Measurements from ENCODE around the gene ZNF445. TPM values are rescaled to one million over a fixed set of nuclear protein-coding genes. Genes with fewer than 3 reads are reported as not detected.

The ZNF445 gene
- total RNA-seq, 2 donors from 2014 or later, result 11.5 to 14.6 TPM

- Histone ChIP-seq H3K9me3 (no peaks in the 10 kb centered on the region), H3K27ac (no peak overlapping the region), H3K36me3 (peaks cover 3% of the 10 kb centered on the region), H3K4me3 (no peak overlapping the region), H3K9ac (ENCODE audit: low read depth in 2 of 2, low read length in 2 of 2) (no peak overlapping the region), H3K27me3 (no peaks in the 10 kb centered on the region), H3K4me1 (no peaks in the 10 kb centered on the region)
- no peak for DNase-seq
- TF ChIP-seq, protein P1, sequence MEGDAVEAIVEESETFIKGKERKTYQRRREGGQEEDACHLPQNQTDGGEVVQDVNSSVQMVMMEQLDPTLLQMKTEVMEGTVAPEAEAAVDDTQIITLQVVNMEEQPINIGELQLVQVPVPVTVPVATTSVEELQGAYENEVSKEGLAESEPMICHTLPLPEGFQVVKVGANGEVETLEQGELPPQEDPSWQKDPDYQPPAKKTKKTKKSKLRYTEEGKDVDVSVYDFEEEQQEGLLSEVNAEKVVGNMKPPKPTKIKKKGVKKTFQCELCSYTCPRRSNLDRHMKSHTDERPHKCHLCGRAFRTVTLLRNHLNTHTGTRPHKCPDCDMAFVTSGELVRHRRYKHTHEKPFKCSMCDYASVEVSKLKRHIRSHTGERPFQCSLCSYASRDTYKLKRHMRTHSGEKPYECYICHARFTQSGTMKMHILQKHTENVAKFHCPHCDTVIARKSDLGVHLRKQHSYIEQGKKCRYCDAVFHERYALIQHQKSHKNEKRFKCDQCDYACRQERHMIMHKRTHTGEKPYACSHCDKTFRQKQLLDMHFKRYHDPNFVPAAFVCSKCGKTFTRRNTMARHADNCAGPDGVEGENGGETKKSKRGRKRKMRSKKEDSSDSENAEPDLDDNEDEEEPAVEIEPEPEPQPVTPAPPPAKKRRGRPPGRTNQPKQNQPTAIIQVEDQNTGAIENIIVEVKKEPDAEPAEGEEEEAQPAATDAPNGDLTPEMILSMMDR (IDR thresholded peaks at IDR 0.05), result no peak
- intact Hi-C loops (cut with DNase I), result no loop called here
Observed at GRCh38 chr3:44454258-44454657, 23.2 kb downstream of the ZNF445 start.

GRCh38 chr3:44451441-44451840, 26.0 kb downstream of the ZNF445 start:
- Histone ChIP-seq H3K4me1 (no peaks in the 10 kb centered on the region), H3K9me3 (no peaks in the 10 kb centered on the region), H3K27ac (no peak overlapping the region), H3K36me3 (peaks cover 8% of the 10 kb centered on the region), H3K9ac (ENCODE audit: low read depth in 2 of 2, low read length in 2 of 2) (no peak overlapping the region), H3K27me3 (no peaks in the 10 kb centered on the region), H3K4me3 (no peak overlapping the region)
- intact Hi-C loops (cut with DNase I), result no loop called here
- no peak for DNase-seq
- TF ChIP-seq, protein P1 (IDR thresholded peaks at IDR 0.05), result no peak

GRCh38 chr3:44446929-44447328, 30.5 kb downstream of the ZNF445 start:
- no peak overlapping the region for H3K27ac ChIP-seq
- no peak for DNase-seq
- no peaks in the 10 kb centered on the region for H3K4me1 ChIP-seq
- H3K4me3 ChIP-seq, result no peak overlapping the region
- TF ChIP-seq, protein P1 (IDR thresholded peaks at IDR 0.05), result no peak
- H3K9me3 ChIP-seq, result no peaks in the 10 kb centered on the region
- intact Hi-C loops (cut with DNase I), result no loop called here
- peaks cover 8% of the 10 kb centered on the region for H3K36me3 ChIP-seq
- no peaks in the 10 kb centered on the region for H3K27me3 ChIP-seq
- no peak overlapping the region for H3K9ac ChIP-seq (ENCODE audit: low read depth in 2 of 2, low read length in 2 of 2)

GRCh38 chr3:44445786-44446185, 31.7 kb downstream of the ZNF445 start:
- Histone ChIP-seq H3K9ac (ENCODE audit: low read depth in 2 of 2, low read length in 2 of 2) (no peak overlapping the region), H3K4me3 (no peak overlapping the region), H3K4me1 (no peaks in the 10 kb centered on the region), H3K36me3 (peaks cover 8% of the 10 kb centered on the region), H3K27me3 (no peaks in the 10 kb centered on the region), H3K27ac (no peak overlapping the region), H3K9me3 (no peaks in the 10 kb centered on the region)
- no peak for DNase-seq
- intact Hi-C loops (cut with DNase I), result no loop called here
- TF ChIP-seq, protein P1 (IDR thresholded peaks at IDR 0.05), result no peak

- TF ChIP-seq, protein P1 (IDR thresholded peaks at IDR 0.05), result no peak
- Histone ChIP-seq H3K4me1 (no peaks in the 10 kb centered on the region), H3K27ac (no peak overlapping the region), H3K9ac (ENCODE audit: low read depth in 2 of 2, low read length in 2 of 2) (no peak overlapping the region), H3K4me3 (no peak overlapping the region), H3K27me3 (no peaks in the 10 kb centered on the region), H3K9me3 (no peaks in the 10 kb centered on the region), H3K36me3 (peaks cover 8% of the 10 kb centered on the region)
- DNase-seq, result no peak
- intact Hi-C loops (cut with DNase I), result no loop called here
Observed at GRCh38 chr3:44444896-44445691, 32.4 kb downstream of the ZNF445 start.
